GM21390 (cell line): ENCODE data around the gene SORCS1.

Source experiments
- ATAC-seq: cut with Tn5 transposase; IDR thresholded peaks from one replicate; pipeline ENCODE4 v1.9.1; 2021; ENCODE audit not compliant: unreplicated experiment

Gene SORCS1

DNA sequence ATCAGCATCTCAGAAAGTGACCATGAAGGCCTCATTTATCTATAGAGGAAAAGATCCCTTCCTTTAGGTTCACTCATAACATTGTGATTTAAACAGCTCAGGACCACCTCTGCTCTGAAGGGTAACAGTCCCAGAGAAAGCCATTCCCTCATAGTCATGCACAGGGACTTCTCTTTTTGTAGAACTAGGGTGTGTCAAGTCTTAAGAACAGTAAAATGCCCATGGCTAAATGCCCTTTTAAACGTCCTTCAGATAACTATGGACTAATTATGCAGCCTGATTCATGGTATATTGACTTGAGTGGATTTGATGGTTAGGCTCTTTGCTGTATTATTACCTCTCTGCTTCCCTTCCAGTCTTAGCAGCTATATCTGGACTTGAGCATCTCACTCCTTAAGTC is 337.8 kb downstream of the SORCS1 start:
- ATAC-seq: no peak

DNA sequence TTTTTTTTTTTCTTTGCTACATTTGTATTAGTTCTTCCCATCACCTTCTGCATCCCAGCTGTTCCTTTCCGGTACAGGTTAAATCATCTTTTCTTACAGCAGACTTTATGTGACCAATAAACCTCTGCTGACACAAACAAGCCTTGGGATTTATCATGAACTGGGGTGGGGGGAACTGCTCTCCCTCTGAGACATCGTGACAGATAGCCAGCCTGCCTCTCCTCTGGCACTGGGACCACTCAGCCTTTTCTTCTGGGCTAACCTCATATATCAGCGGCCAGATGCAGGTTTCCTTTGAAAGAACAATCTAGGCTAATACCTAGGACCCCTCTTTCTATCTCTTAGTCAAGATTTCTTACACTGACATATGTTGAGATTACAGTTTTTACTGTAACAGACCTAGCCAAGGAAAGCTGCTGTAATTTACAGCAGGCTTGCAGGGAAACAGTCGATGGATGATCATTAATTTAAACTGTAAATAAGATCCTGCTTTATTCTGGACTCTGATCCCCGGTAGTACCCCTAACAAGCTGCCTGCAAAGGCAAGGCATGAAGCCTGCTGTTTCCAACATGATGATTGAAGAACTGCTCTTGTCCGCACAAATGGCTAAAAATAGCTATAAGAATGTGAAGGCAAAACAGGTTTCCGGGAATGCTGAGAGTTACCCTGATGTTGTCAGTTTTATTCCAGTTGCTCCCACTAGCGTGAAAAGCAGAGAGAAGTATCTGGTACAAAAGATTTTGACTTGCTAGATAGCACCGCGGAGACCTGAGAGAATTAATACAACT is 338.7 kb downstream of the SORCS1 start:
- no peak for ATAC-seq

DNA sequence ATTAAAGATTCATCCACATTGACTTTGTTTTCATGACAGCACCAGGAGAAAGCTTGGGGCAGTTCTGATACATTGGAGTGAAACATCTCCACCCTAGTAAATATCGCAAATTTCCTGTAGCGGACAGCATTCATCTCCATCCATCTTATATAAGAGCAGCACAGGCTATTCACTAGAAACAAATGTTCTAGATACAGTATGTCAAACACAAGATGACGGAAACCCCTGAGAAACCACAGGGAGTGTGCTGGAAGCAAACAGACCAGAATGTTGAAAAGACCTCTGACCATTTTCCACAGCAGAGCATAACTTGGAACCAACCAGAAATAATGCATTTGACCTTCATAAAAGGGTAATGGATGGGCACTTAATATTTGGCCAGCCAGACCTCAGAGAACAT is 343.9 kb downstream of the SORCS1 start:
- no peak for ATAC-seq

DNA sequence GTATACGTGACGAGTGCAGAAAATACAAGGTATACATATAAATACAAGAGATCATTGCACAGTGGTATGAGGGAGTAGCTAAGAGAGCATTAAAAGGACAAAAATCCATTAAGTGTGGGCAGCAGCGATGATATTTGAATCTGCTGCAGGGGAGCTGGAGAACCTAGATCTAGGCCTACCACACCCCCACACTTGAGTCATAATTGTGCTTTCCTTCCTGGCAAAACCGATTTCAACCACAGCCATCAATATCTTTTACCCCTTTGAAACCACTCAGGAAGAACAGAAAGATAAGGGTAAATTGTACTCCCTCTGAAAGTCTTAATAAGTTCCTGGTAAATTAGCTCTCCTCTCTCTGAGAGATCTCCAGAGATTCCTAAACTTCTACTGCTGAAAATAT is 345.0 kb downstream of the SORCS1 start:
- no peak for ATAC-seq

DNA sequence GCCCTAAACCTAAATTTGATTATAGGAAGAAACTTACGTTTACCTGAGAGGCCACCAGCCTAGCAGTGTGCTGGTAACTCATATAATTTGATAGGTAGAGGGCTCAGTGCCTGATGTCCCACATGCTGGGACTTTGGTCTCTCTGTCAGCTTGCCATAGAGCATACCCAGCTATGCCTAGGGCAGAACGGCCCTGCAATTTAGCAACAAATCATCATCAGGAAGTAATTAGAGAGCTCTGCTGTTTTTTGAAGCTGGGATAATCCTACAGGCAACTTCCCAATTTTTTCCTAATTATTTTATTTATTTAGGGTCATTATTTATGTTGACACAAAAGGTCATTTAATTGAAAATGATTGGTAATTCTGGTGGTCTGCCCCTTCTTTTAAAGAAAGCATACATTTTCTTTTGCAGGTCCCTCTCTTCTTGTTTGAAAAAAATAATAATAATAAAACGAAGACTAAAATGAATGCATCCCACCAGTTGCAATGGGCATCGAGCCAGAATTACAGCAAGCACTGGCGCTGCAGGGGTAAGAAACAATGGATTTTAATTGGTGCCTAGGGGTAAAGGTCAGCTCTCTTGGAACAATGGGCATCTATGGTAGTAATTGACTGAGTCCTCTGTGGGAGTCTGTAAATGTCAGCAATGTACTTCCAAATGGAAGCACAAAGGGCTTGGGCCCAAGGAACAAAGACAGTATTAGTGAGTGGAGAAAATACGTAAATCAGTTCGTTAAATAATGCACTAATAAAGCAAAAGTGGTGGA is 348.0 kb downstream of the SORCS1 start:
- ATAC-seq: no peak

DNA sequence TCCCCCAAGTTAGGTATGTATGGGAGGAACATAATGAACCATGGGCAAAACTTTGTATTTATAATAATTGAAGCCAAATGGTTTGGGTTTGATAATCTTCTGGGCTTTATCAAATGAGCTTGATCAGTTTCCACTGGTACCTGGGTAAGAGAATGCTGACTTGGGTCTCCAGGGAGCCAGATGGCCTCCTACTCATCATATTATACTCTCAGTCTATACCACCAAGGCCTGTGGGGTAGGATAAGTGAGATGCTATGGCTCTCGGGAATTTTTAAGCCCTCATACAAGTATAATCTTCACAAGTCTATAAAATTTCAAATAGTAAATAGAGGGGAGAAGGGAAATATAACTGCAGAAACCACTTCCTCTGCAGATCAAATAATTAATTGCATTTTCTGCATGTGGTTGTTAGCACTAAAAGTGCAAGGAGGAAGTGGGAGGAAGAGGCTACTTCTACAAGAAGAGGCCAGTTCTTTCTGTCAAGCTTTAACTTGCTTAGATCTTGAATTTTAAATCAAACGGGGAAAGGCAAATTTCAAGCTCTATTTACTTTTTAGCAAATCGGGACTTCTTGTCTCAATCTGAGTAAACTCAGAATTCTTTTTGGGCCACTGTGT is 349.0 kb downstream of the SORCS1 start:
- ATAC-seq: peak; percentile 47

DNA sequence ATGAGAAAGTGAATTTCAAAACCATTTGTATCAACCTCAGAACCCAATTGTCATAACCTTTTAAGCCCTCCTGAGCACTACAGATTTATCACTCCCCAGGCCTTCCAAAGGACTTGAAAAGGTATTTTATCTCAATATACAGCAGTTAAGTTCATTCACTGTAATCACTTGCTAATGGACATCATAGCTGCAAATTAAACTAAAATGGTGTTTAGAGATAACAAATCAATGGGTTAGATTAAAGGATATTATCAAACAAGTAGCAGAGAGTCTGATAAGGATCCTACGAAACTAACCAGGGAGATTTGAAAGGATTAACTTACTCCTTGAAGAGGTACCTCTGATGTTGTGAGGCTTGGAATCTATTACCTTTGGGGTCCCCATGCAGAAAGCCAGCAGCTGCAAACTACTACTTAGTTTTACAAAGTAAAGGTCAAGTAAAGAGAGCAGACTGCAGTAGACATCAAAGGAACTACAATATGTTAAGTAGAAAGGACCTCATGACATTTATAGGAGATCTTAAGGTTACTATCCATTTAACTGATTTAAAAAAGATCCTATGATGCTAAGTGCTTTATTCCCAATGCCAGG is 359.4 kb downstream of the SORCS1 start:
- no peak for ATAC-seq

DNA sequence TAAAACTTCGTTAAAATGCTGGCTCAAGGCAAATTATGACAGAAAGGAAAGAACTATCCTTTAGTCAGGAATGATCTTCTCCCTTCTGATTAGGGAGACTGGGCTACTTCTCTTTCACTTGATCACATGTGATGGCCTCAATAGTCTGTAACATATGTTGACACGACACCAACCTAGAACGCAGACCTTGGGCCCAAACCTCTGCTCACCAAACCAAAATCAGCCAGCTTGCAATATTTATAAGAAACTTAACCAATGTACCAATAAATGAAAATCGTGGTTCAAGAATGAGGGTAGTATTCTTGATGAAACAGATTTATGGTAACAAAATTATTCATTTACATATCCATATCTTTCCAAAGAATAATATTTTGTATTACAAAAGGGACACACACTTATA is 361.6 kb downstream of the SORCS1 start:
- no peak for ATAC-seq

DNA sequence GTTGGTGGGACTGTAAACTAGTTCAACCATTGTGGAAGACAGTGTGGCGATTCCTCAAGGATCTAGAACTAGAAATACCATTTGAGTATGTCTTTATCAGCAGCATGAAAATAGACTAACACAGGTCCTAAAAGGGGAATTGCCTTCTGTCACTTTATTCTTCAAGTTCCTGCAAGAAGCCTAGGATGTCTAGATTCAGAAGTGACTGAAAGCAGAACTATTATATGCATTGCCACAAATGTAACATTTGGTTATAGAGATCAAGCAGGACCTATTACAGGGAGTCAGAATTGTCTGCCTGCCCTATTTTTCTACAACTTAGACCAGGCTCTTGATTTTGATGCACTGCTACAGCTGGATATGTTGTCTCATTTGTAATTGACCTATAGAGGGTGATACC is 364.7 kb downstream of the SORCS1 start:
- ATAC-seq: no peak

DNA sequence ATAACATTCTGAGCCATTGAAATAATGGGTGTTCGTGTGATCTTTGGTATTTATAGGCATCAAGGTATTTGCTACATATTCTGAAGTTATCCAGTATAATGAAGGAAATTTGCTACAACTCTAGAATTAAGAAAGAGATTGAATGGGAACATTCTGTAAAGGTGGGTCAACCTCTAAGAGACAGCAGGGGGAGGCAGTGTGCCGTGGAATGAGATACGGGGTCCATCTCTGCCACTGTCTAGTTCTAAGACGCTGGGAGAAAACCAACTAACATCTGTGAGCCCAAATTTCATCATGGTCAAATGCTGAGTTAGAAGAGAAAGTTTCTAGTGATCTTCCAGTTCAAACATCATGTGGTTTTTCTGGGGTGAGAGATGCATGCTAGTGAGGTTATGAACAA is 368.9 kb downstream of the SORCS1 start:
- peak; percentile 89 for ATAC-seq

DNA sequence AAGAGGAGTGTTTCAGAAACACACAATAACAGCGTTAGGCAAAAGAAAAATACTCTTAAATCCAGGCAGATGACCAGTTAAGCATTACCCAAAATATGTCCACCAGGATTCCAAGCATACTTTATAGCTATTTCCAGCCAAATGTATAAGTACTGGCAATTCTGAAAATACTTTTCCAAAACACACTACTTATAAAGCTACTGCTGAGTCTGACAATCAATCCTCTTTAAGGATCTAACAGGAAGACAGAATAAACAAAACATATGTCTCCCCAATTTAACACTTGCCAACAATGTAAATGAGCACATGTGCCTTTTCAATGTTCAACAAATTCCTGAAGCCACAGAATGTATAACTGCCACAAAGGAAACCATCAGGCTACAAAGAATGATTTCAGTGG is 370.9 kb downstream of the SORCS1 start:
- no peak for ATAC-seq

DNA sequence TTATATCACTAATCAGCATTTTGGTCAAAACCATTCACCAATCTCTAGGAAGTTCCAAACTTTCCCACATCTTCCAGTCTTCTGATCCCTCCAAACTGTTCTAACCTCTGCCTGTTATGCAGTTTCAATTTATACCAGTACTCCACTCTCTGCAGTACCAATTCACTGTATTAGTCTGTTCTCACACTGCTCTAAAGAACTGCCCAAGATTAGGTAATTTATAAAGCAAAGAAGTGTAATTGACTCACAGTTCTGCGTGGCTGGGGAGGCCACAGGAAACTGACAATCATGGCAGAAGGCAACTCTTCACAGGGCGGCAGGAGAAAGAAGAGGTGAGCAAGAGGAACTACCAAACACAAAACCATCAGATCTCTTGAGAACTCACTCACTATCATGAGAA is 374.9 kb downstream of the SORCS1 start:
- no peak for ATAC-seq

DNA sequence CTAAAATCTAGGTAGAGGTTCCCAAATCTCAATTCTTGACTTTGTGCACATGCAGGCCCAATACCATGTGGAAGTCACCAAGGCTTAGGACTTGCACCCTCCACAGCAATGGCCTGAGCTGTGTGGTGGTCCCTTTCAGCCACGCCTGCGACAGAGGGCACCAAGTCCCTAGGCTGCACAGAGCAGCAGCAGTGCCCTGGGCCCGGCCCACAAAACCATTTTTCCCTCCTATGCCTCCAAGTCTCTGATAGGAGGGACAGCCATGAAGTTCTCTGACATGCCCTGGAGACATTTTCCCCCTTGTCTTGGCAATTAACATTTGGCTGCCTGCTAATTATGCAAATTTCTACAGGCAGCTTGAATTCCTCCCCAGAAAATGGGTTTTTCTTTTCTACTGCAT is 375.5 kb downstream of the SORCS1 start:
- no peak for ATAC-seq

DNA sequence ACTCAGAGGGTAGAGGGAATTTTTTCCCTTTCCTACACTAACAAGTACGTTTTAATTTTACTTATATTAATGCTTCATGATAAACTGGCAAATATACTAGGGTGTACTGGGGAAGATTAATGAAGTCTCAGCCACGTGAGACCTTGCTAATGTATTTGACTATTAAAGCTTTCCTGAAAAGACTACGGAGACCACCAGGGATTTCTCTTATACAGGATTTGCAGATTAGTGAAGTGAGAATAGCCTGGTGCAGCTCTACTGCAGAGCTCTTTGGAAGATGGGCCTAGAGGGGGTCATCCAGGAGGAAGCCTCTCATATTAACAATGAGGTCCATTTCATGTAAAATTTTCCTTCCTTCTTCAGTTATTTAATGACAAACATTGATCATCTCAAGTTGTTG is 379.0 kb downstream of the SORCS1 start:
- no peak for ATAC-seq

DNA sequence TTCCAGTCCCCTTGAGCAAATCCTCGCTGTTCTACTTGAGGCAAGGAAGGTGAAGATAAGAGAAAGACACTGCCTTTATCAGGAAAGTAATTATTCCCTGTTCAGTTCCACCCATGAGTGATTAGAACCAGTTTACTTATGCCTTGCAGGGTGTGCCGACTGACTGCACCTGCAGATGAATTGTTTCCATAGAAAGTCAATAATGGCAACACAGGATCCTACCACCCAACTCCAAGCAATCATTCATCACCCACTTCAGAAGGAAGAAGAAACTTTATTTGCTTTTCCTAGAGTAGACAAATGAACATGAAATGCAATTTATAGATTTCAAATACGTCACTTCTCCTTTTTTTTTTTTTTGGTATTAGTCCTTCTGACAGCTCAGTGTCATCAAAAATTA is 383.9 kb downstream of the SORCS1 start:
- ATAC-seq: no peak

DNA sequence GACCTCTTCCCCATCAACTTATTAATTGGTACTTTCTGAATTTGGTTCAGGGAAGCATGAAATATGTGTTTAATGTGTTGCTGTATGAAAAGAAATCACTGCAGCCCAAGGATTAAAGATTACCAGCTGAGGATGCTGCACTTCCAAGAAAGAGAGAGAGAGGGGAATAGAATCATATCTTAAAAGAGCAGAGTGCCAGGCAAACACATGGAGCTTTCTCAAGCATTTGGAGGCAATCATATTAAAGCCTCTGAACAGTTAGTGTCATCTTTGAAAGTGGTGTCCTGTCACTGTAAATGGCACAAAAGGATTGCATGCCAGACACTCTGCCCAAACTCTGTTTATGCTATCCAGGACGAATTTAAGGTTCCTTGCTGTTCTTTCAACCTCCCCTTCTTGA is 386.7 kb downstream of the SORCS1 start:
- ATAC-seq: no peak

DNA sequence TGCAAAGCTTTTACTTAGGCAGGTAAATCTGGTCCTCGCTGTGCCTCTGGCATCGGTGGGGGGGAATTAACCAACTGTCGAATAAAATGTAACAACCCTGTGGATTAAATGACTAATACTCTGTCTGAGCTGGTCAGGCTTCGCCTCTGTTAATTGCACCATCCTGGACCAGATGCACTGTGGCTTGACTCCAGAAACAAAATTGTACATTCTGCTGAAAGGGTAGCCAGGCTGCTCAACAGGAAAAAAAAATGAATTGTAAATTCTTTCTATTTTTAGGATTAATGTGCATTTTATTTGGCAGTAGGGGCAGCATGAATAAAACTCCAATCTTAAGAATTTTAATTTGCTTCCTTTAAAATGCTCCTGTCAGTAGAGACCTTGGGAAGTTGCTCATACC is 389.4 kb downstream of the SORCS1 start:
- no peak for ATAC-seq

DNA sequence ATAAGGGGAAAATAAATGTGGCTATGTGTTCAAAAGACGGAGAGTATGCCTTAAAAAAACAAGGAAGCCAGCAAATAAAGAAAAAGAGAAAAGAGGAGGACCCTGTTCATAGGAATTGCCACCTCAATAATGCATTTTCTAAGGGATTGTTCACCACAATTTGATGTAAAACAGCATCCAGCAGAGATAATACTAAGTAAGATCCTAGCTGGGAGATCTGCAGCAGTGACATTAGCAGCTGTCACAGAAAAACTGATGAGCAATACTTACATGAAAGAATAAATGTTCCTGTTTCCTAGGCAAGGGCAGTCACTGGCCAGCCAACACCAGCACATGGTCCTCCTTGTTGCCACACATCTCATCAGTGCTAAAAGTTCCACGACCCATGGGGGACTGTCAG is 391.5 kb downstream of the SORCS1 start:
- ATAC-seq: no peak

DNA sequence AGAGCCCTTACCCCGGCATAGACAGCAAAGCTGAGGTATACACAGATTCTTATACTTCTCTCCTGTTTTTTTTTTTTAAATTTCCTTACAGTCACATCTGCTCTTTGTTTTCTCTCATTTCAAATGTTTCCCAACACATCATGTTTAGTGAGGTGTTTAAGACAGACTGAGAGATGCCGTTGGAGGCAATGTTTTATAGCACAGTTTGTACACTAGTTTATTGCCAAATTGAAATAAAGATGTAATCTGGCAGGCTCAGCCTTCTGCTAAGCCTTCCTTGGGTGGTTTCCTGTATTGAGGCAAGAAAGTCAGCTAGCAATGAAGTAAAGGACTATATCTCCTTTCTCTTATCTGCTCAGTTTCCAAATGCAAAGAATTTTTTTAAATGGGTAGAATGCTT is 393.4 kb downstream of the SORCS1 start:
- ATAC-seq: no peak

DNA sequence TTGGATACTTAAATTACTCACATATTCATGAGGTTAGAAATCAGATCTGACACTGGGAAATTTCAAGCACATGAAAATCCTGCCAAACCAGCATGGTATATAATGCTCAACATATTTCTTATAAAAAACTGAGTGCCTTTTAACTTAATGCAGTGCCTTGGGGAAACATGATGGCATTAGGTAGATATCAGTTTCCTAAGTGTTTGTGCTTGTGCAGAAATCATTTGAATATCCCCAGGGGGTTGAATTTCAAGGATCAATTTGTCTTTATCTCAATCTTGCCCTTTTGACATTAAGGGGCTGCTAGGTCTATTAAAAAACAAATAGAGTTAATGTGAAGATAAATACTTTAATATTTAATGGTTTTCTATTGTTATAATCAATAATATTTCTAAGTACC is 396.3 kb downstream of the SORCS1 start:
- no peak for ATAC-seq

DNA sequence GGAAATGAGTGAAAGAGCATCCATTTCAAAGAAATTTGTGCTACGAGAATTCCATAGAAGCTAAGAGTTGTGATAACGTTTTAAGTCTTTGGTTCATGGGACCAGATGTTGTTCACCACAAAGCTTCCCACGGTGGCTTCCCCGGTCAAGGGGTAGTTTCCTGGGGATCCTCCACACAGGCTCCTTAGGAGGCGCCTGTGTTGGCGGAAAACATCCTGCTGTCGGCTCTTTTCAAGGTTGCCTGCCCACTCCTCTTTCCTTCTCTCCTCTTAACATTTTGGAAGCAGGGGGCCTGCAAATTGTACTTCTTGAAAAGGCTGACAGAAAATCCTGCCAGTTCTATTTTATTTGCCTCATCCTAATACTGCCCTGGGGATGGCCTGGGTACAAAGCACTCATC is 398.6 kb downstream of the SORCS1 start:
- no peak for ATAC-seq

DNA sequence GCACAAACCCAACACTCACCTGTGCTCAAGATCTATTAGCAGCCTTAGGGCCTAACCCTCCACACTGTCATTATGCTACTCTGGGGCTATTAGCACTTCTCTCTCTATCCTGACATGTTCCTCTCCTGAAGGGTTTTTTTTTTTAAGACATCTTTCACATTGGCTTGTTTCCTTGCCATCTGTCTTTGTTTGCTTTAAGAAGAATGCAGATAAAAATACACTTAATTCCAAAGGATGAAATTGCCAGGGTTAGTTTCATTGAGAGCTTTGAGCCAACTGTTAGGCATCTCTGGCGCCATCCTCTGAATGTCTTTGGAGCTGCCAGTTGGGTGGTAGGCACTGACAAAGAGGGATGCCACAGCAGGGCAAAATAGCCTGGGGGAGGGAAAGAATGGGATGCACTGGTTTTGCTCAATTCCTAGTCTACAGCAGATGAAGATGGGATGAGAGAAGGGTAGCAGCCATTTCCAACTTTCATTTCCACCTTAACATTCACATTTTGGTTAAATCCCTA is 399.2 kb downstream of the SORCS1 start:
- no peak for ATAC-seq
